MM.1S (cell line): Measurements from ENCODE around the gene FOXD2.

Experiments
- DNase-seq: peaks from one replicate; pipeline ENCODE4 v3.0.0-alpha.2; 2015
- H2AFZ ChIP-seq: fragments of 300-600 bp; sonication (generic); 2 replicates; pipeline ENCODE4 v1.6.0; 2016; ENCODE audit warnings: antibody characterized with exemption, low read length
- H3F3A ChIP-seq: fragments of 300-600 bp; sonication (generic); 2 replicates; pipeline ENCODE4 v1.6.1; 2016; ENCODE audit warnings: mild to moderate bottlenecking, antibody characterized with exemption, low read length, moderate library complexity, mixed read lengths; ENCODE audit not compliant: insufficient read depth
- H3K27ac ChIP-seq: fragments of 300-600 bp; sonication (generic); 2 replicates; pipeline ENCODE4 v1.5.1; 2016; ENCODE audit warnings: mild to moderate bottlenecking, low read length
- H3K27me3 ChIP-seq: fragments of 300-600 bp; sonication (generic); replicated peaks from 2 replicates; pipeline ENCODE4 v1.6.0; 2016; ENCODE audit warnings: low read length; ENCODE audit not compliant: insufficient read depth
- H3K36me3 ChIP-seq: fragments of 300-600 bp; sonication (generic); replicated peaks from 2 replicates; pipeline ENCODE4 v1.6.1; 2016; ENCODE audit warnings: mild to moderate bottlenecking, low read length, mixed read lengths; ENCODE audit not compliant: insufficient read depth
- H3K4me1 ChIP-seq: fragments of 300-600 bp; sonication (generic); 2 replicates; pipeline ENCODE4 v1.6.1; 2016; ENCODE audit warnings: low read length, mixed read lengths
- H3K4me2 ChIP-seq: fragments of 300-600 bp; sonication (generic); 2 replicates; pipeline ENCODE4 v1.6.0; 2016; ENCODE audit warnings: low read depth, low read length
- H3K4me3 ChIP-seq: fragments of 300-600 bp; sonication (generic); 2 replicates; pipeline ENCODE4 v1.5.1; 2016; ENCODE audit warnings: low read length, mixed read lengths
- H3K79me2 ChIP-seq: fragments of 300-600 bp; sonication (generic); 2 replicates; pipeline ENCODE4 v1.6.1; 2016; ENCODE audit warnings: mixed run types, low read length, mixed read lengths
- H3K9ac ChIP-seq: fragments of 300-600 bp; sonication (generic); 2 replicates; pipeline ENCODE4 v1.6.1; 2016; ENCODE audit warnings: low read length, mixed read lengths
- H3K9me2 ChIP-seq: fragments of 300-600 bp; sonication (generic); replicated peaks from 2 replicates; pipeline ENCODE4 v1.6.1; 2016; ENCODE audit warnings: mild to moderate bottlenecking, low read length, mixed read lengths; ENCODE audit not compliant: insufficient read depth
- H3K9me3 ChIP-seq: fragments of 300-600 bp; sonication (generic); replicated peaks from 2 replicates; pipeline ENCODE4 v1.6.1; 2016; ENCODE audit warnings: mild to moderate bottlenecking, low read length, mixed read lengths; ENCODE audit not compliant: insufficient read depth
- H4K20me1 ChIP-seq: fragments of 300-600 bp; sonication (generic); 2 replicates; pipeline ENCODE4 v1.6.1; 2016; ENCODE audit warnings: mild to moderate bottlenecking, low read length, moderate library complexity, mixed read lengths; ENCODE audit not compliant: insufficient read depth
- CTCF ChIP-seq: fragments of 300-600 bp; sonication (generic); IDR thresholded peaks from 2 replicates; pipeline ENCODE4 v1.5.1; 2016; ENCODE audit warnings: antibody characterized with exemption, low read length, mixed read lengths
- EZH2 ChIP-seq: fragments of 300-600 bp; sonication (generic); optimal IDR thresholded peaks from 2 replicates; pipeline ENCODE3; 2017; ENCODE audit warnings: low read depth, mild to moderate bottlenecking, antibody characterized with exemption, low read length, mixed read lengths
- EZH2phosphoT487 ChIP-seq: fragments of 300-600 bp; sonication (generic); IDR thresholded peaks from 2 replicates; pipeline ENCODE4 v1.6.1; 2018; ENCODE audit warnings: antibody characterized with exemption, low read length

FOXD2 gene

GRCh38 chr1:47474278-47475193 is 36.7 kb downstream of the FOXD2 start:
- Histone ChIP-seq H2AFZ (no peak overlapping the region), H3K4me2 (no peak overlapping the region), H3K79me2 (no peaks in the 10 kb centered on the region), H3F3A (no peaks in the 10 kb centered on the region), H3K9me3 (no peaks in the 10 kb centered on the region), H4K20me1 (no peaks in the 10 kb centered on the region), H3K9me2 (no peaks in the 10 kb centered on the region), H3K4me3 (no peak overlapping the region), H3K9ac (no peak overlapping the region), H3K27ac (no peak overlapping the region), H3K4me1 (no peaks in the 10 kb centered on the region), H3K36me3 (no peaks in the 10 kb centered on the region), H3K27me3 (no peaks in the 10 kb centered on the region)
- no peak for DNase-seq
- TF ChIP-seq EZH2phosphoT487 (no peak), EZH2 (no peak), CTCF (no peak)

GRCh38 chr1:47477595-47478080 is 39.8 kb downstream of the FOXD2 start:
- Histone ChIP-seq H4K20me1 (no peaks in the 10 kb centered on the region), H3F3A (no peaks in the 10 kb centered on the region), H3K9me3 (no peaks in the 10 kb centered on the region), H3K27ac (no peak overlapping the region), H3K9me2 (no peaks in the 10 kb centered on the region), H2AFZ (no peak overlapping the region), H3K9ac (no peak overlapping the region), H3K4me2 (no peak overlapping the region), H3K79me2 (no peaks in the 10 kb centered on the region), H3K4me1 (no peaks in the 10 kb centered on the region), H3K36me3 (no peaks in the 10 kb centered on the region), H3K27me3 (no peaks in the 10 kb centered on the region), H3K4me3 (no peak overlapping the region)
- TF ChIP-seq EZH2 (no peak), EZH2phosphoT487 (no peak), CTCF (no peak)
- DNase-seq, result no peak

- H3K4me2 ChIP-seq, result no peak overlapping the region
- H3K27me3 ChIP-seq, result no peaks in the 10 kb centered on the region
Measured at GRCh38 chr1:47478090-47478489, 40.2 kb downstream of the FOXD2 start.

More at GRCh38 chr1:47478090-47478489, 40.2 kb downstream of the FOXD2 start:
- no peak for TF ChIP-seq EZH2phosphoT487
- no peak for TF ChIP-seq EZH2
- no peak for TF ChIP-seq CTCF
- no peak overlapping the region for H2AFZ ChIP-seq
- H3K9me3 ChIP-seq, result no peaks in the 10 kb centered on the region
- no peaks in the 10 kb centered on the region for H3K9me2 ChIP-seq
- no peak overlapping the region for H3K27ac ChIP-seq
- H3K79me2 ChIP-seq, result no peaks in the 10 kb centered on the region
- no peaks in the 10 kb centered on the region for H3K36me3 ChIP-seq
- DNase-seq, result no peak
- no peaks in the 10 kb centered on the region for H3F3A ChIP-seq
- H3K4me3 ChIP-seq, result no peak overlapping the region
- H3K4me1 ChIP-seq, result no peaks in the 10 kb centered on the region
- H4K20me1 ChIP-seq, result no peaks in the 10 kb centered on the region
- no peak overlapping the region for H3K9ac ChIP-seq
